WERI-Rb-1 (cell line): ENCODE results near the gene PPP3CA.

Experiments used
- DNase-seq: peaks from one replicate; pipeline ENCODE4 v3.0.0-alpha.2; 2020
- H3K27ac ChIP-seq: fragments of 250-450 bp; sonication (Bioruptor Pico); 2 replicates; pipeline ENCODE4 v1.5.1; 2020; ENCODE audit warnings: mild to moderate bottlenecking, moderate library complexity
- H3K27me3 ChIP-seq: fragments of 250-450 bp; sonication (Bioruptor Pico); 2 replicates; pipeline ENCODE4 v1.5.1; 2021; ENCODE audit warnings: mild to moderate bottlenecking, low read depth, moderate library complexity; ENCODE audit not compliant: insufficient read depth, severe bottlenecking
- H3K36me3 ChIP-seq: fragments of 250-450 bp; sonication (Bioruptor Pico); 2 replicates; pipeline ENCODE4 v1.5.1; 2020; ENCODE audit warnings: mild to moderate bottlenecking, moderate library complexity
- H3K4me3 ChIP-seq: 2 replicates; pipeline ENCODE4 v1.5.1; 2011; ENCODE audit warnings: low read depth, mild to moderate bottlenecking, control low read depth, low read length
- H3K9me3 ChIP-seq: fragments of 250-450 bp; sonication (Bioruptor Pico); 2 replicates; pipeline ENCODE4 v1.5.1; 2021; ENCODE audit warnings: mild to moderate bottlenecking, moderate library complexity; ENCODE audit not compliant: severe bottlenecking
- CTCF ChIP-seq: IDR thresholded peaks from 2 replicates; pipeline ENCODE4 v1.5.1; 2011; ENCODE audit warnings: low read depth, mild to moderate bottlenecking, control low read depth, inconsistent platforms, low read length

PPP3CA gene

GRCh38 chr4:101163936-101164335 lies 183.4 kb downstream of the PPP3CA start:
- no peak overlapping the region for H3K27ac ChIP-seq
- no peak for DNase-seq
- no peak overlapping the region for H3K4me3 ChIP-seq

DNA sequence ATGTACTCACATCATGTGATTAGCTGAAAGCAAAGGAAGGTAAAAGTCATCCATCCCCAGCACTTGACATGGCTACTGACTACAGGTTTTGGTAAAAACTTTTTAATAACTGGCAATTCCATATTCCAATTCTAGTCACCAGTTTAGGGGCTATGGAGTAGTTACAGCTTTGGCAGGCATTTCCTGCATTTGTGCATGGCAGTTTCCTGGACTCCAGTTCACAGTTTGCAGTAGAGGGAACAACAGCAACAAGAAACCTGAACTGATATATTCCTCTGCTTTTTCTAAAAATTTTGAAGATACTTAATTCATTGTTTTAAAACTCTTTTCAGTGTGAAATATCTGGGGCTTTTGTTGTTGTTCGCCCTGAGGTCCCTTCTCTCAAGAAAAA lies 184.3 kb downstream of the PPP3CA start:
- Histone ChIP-seq H3K36me3 (no peaks in the 10 kb centered on the region), H3K4me3 (no peak overlapping the region), H3K27me3 (no peaks in the 10 kb centered on the region), H3K9me3 (no peaks in the 10 kb centered on the region), H3K27ac (no peak overlapping the region)
- no peak for DNase-seq
- TF ChIP-seq CTCF: no peak

More at GRCh38 chr4:101163936-101164335, 183.4 kb downstream of the PPP3CA start:
- Histone ChIP-seq H3K9me3 (no peaks in the 10 kb centered on the region), H3K36me3 (no peaks in the 10 kb centered on the region), H3K27me3 (no peaks in the 10 kb centered on the region)
- no peak for TF ChIP-seq CTCF

DNA sequence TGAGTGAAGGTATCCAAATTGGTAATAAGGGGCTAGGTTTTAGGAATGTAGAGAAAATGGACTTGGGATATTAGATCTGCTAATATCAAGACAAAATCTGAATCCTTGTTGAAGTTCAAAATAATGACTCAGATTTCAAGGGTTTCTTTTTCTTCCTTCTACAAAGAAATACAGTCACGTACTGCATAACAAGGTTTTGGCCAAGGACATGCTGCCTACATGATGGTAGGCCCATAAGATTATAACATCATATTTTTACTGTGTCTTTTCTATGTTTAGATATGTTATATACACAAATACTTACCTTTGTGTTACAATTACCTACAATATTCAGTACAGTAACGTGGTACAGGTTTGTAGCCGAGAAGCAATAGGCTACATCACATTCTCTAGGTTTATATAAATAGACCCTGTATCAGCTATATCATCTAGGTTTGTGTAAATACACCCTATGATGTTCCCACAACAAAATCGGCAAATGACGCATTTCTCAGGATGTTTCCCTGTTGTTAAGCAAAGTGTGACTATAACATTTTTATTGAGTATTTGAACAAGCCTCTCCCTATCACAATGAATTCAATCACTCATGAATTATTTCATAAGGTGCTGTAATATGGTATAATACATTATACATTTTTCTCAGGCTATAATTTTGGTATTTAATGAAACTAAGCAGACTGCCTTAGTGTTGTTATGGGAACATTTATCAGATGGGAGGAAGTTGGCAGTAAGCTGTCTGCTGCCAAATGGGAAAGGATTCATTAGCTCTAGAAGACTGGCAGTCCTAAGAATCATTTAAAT lies 186.3 kb downstream of the PPP3CA start:
- no peak for DNase-seq
- TF ChIP-seq CTCF: no peak
- H3K27ac ChIP-seq: no peak overlapping the region

GRCh38 chr4:101158507-101158906 lies 188.8 kb downstream of the PPP3CA start:
- no peaks in the 10 kb centered on the region for H3K27me3 ChIP-seq
- no peak overlapping the region for H3K4me3 ChIP-seq
- H3K27ac ChIP-seq: no peak overlapping the region
- no peaks in the 10 kb centered on the region for H3K36me3 ChIP-seq
- no peak for DNase-seq
- no peaks in the 10 kb centered on the region for H3K9me3 ChIP-seq
- TF ChIP-seq CTCF: no peak

More for the DNA sequence above, 186.3 kb downstream of the PPP3CA start:
- no peak overlapping the region for H3K4me3 ChIP-seq
- H3K36me3 ChIP-seq: no peaks in the 10 kb centered on the region
- H3K27me3 ChIP-seq: no peaks in the 10 kb centered on the region
- no peaks in the 10 kb centered on the region for H3K9me3 ChIP-seq

DNA sequence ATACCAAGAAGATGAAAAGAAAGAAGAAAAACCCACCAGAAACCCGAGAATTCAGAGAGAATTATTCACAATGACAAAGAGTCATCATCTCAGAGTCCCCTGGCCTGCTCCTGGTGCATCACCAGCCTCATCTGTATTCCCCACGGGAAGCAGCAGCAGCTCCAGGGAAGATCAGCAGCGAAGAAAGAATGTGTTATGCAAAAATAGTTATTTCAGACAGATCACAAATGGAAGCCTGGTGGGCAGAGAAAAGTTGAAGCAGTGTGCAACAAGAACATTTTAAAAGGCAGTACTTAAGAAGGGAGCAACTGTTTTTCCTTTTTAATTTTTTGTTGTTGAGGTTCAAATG lies 189.2 kb downstream of the PPP3CA start:
- H3K9me3 ChIP-seq: no peaks in the 10 kb centered on the region
- H3K36me3 ChIP-seq: no peaks in the 10 kb centered on the region
- H3K27me3 ChIP-seq: no peaks in the 10 kb centered on the region
- no peak for DNase-seq
- TF ChIP-seq CTCF: no peak
- no peak overlapping the region for H3K4me3 ChIP-seq
- H3K27ac ChIP-seq: no peak overlapping the region
